Stimulated activated CD8-positive, alpha-beta memory T cell treated with anti-CD3 and anti-CD28 coated beads, Interleukin-15, amount 100 ng/mL, for 4 hours (primary cell): ENCODE data around the gene ACTRT1.

Experiments
- DNase-seq, 2 donors: peaks; one replicate each; pipeline ENCODE4 v3.0.0-alpha.2; 2020; ENCODE audit warnings: low read depth in 2 of 2

Gene ACTRT1

DNA sequence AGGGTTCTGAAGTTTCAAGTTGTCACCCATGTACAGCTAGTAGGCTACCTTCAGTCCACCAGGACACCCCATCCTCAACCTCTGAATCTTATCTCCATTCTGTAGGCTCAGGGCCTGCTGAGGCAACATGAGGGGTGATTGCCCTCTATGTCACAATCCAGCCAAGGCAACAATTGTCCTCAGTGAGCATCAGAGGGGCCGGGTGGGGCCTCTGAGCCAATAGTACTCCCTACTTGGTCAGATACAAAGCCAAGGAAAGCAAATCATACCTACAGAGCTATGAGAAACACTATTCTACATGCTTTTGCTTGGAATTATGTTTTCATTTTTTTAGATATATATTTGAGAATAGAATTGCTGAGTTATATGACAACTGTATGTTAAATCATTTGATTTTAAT lies at the start of gene ACTRT1:
Gene ACTRT1, minus strand, starts transcription at position 101 of the 400 bp plus-strand sequence. CDS start 197 bp downstream, outside the sequence.
- DNase-seq = no peak

GRCh38 chrX:128078545-128078944 lies 26.3 kb upstream of the ACTRT1 start:
- DNase-seq = no peak

GRCh38 chrX:128057421-128057820 lies 5.2 kb upstream of the ACTRT1 start:
- no peak for DNase-seq

DNA sequence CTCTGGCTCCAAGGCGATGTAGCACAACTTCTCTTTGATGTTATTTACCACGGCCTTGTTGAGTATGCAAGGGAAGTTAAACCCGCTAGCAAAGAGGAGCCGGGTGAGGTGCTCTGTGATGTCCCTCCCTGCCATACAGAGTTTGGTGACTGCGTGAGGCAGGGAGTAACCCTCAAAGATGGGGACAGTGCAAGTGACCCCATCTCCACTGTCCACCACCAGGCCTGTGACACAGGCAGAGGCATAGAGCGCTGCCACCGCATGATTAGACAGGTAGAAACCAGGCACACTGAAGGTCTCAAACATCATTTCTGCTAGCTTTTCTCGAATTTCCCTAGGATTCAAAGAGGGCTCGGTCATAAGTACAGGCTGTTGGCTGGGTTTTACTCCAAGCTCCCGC lies 677 bp downstream of the ACTRT1 start:
- DNase-seq = no peak

GRCh38 chrX:128035318-128035717 lies 16.9 kb downstream of the ACTRT1 start:
- DNase-seq = no peak

GRCh38 chrX:128021566-128021965 lies 30.6 kb downstream of the ACTRT1 start:
- no peak for DNase-seq

- DNase-seq = no peak
These were observed 31.5 kb downstream of the ACTRT1 start for GRCh38 chrX:128020701-128021100.

DNA sequence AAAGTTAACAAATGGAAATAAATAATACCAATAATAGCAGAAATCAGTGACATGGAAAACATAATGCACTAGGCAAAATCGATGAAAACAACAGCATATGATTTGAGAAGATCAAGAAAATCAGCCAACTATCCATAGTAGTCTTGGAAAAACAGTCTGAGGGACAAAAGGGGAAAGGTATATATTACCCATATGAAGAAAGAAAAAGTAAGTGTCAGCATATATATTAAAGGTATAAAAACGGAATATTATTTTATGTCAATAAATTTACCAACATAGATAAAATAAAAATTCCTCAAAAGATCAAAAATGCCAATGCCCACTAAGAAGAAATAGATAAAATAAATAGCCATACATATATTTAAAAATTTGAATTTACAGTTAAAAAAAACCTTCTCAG lies 33.0 kb downstream of the ACTRT1 start:
- no peak for DNase-seq

DNA sequence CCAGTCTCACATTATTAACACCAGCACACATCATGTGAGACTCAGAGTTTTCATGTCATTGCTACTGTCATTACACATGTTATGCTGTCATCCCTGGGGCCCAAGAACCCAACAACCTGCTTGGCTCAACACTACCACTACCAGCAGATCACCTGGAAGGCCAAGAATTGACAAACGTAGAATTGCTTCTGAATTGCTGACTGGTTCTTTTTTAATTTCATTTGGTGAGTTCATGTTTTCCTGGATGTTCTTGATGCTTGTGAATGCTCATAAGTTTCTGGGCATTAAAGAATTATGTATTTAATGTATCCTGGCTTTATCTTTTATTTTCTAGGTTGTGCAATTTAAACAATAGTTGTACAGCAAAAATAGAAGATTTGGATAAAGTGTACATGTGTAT lies 40.2 kb downstream of the ACTRT1 start:
- no peak for DNase-seq

- no peak for DNase-seq
These were observed 44.3 kb downstream of the ACTRT1 start for GRCh38 chrX:128007882-128008281.
